Lower leg skin (tissue), 4 donors: ENCODE data around the gene CRIP1. TPM values are rescaled to one million over a fixed set of nuclear protein-coding genes. Genes with fewer than 3 reads are reported as not detected.

Experiments used
- DNase-seq, 2 donors: peaks; one replicate each; pipeline ENCODE4 v3.0.0-alpha.2; 2019; ENCODE audit warnings: low spot score in 2 of 2
- H3K4me3 ChIP-seq: fragments of 200-600 bp; sonication (generic); 2 replicates; pipeline ENCODE4 v1.5.1; 2017; ENCODE audit warnings: mild to moderate bottlenecking, low read depth; ENCODE audit not compliant: poor library complexity, severe bottlenecking
- CTCF ChIP-seq, 3 donors: fragments of 450-650 bp; IDR thresholded peaks; one replicate each; pipeline ENCODE4 v1.5.1; 2016; ENCODE audit warnings: antibody characterized with exemption in 3 of 3, mild to moderate bottlenecking in 3 of 3, moderate library complexity in 2 of 3
- POLR2A ChIP-seq, 2 donors: fragments of 450-650 bp; IDR thresholded peaks; one replicate each; pipeline ENCODE4 v1.6.1; 2016 to 2017; ENCODE audit warnings: antibody characterized with exemption in 2 of 2, mild to moderate bottlenecking in 1 of 2, moderate library complexity in 1 of 2
- WGBS, 2 donors: methylation state at CpG; one replicate each; pipeline ENCODE4 v1.1.5; 2018; 5-methylcytosine and 5-hydroxymethylcytosine counted together
- intact Hi-C: fragments of 100-400 bp; cut with DNase I; formaldehyde crosslinking; loops from one replicate; pipeline ENCODE4 v1.15.0; 2023; ENCODE audit warnings: low total_unique reads
- total RNA-seq, 4 donors: library from RNA; depleted of rRNA; stranded (reverse); fragments of >200 nt; gene quantifications; one replicate each; pipeline ENCODE4 v1.1.0, GENCODE V29; 2016

The CRIP1 gene
- total RNA-seq, 4 donors from 2014 or later, result 13.1 to 103 (median 63.2) TPM

GRCh38 chr14:105525861-105526775 is 39.4 kb downstream of the CRIP1 start, which contains the start of gene TMEM121:
TMEM121 (plus strand) TSS chr14:105526583; CDS start chr14:105528835, 2,252 bp downstream.
- peak in 1 of 2 donors; percentile 87 for DNase-seq
- TF ChIP-seq CTCF (IDR thresholded peaks at IDR 0.05) (no peak), POLR2A (IDR thresholded peaks at IDR 0.05) (no peak)
- peak within 1 kb of the TSS; percentile 24 for H3K4me3 ChIP-seq
- WGBS, 2 donors, result 2 to 12% methylated on average over 14 to 15 of the region's 88 CpGs
- intact Hi-C loops, result loop anchor here (5.0 kb wide), 1 partner anchor 159 kb away; no protein-coding TSS in a partner anchor

GRCh38 chr14:105526776-105527380 is 40.2 kb downstream of the CRIP1 start:
- TF ChIP-seq CTCF (IDR thresholded peaks at IDR 0.05) (no peak), POLR2A (IDR thresholded peaks at IDR 0.05) (no peak)
- peak overlapping the region; percentile 24 for H3K4me3 ChIP-seq
- intact Hi-C loops, result loop anchor here (5.0 kb wide), 1 partner anchor 160 kb away; no protein-coding TSS in a partner anchor
- WGBS, 2 donors, result 1% methylated on average over 20 to 26 of the region's 48 CpGs
- peak in 1 of 2 donors; percentile 85 for DNase-seq

GRCh38 chr14:105527381-105527825 is 40.7 kb downstream of the CRIP1 start:
- H3K4me3 ChIP-seq, result peak overlapping the region; percentile 24
- intact Hi-C loops, result loop anchor here (5.0 kb wide), 1 partner anchor 160 kb away; no protein-coding TSS in a partner anchor
- DNase-seq, result peak in 1 of 2 donors; percentile 86
- TF ChIP-seq POLR2A (IDR thresholded peaks at IDR 0.05) (no peak), CTCF (IDR thresholded peaks at IDR 0.05) (no peak)
- 10 to 16% methylated on average over 22 of the region's 23 CpGs for WGBS, 2 donors

- no peak for TF ChIP-seq POLR2A (IDR thresholded peaks at IDR 0.05)
- peak in 1 of 3 donors; percentile 38 for TF ChIP-seq CTCF (IDR thresholded peaks at IDR 0.05)
- WGBS, 2 donors, result 6 to 12% methylated on average over 21 to 42 of the region's 67 CpGs
- intact Hi-C loops, result loop anchor here (5.0 kb wide), 1 partner anchor 161 kb away; no protein-coding TSS in a partner anchor
- DNase-seq, result peak; percentile 50 to 96
- H3K4me3 ChIP-seq, result peak overlapping the region; percentile 38
These were observed 41.3 kb downstream of the CRIP1 start for GRCh38 chr14:105527826-105528585.
